Lower leg skin (tissue), 3 donors: Measurements from ENCODE around the gene PRM1.

Experiments
- POLR2A ChIP-seq, 2 donors: fragments of 450-650 bp; IDR thresholded peaks; one replicate each; pipeline ENCODE4 v1.6.1; 2016 to 2017; ENCODE audit warnings: antibody characterized with exemption in 2 of 2, mild to moderate bottlenecking in 1 of 2, moderate library complexity in 1 of 2
- TF ChIP-seq, protein P1 (sequence below), 3 donors: fragments of 450-650 bp; IDR thresholded peaks; one replicate each; pipeline ENCODE4 v1.5.1; 2016; ENCODE audit warnings: antibody characterized with exemption in 3 of 3, mild to moderate bottlenecking in 3 of 3, moderate library complexity in 2 of 3

DNA sequence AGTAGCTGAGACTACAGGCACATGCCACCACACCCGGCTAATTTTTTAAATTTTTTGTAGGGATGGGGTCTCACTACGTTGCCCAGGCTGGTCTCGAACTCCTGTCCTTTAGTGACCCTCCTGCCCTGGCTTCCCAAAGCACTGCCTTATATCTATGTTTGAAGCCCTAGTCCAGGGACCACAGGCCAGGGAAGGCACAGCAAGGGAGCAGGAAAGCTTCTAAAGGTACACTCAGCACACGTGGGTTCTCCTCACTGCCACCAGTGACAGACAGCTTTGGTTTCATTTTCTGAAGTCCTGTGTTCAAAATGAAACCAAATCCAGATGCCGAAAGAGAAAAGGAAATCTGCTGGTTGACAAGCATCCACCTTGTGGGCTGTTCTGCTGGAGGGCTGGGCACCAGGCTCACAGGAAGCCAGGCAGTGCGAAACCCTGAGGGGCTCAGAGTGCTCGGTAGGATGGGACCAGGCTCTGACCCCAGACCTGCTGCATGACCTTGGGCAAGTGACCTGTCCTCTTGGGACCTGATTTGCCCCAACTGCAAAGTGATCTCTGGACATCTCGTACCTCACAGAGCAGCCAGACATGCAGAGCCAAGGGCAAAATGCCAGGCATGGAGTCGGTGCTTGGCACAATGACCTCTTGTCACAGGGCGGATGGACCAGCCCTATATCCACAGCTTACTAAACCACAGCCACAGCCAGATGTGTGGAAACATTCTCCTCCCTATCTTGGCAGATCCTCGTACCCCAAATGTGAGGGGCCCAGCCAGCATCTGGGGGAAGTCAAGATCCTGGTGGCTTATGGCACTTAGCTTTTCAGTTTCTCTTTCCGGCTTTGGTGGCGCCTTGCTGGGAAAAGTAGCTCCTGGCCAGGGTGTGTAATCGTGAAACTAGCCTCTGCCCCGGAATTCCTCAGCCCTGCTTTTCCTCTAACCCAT, 22.3 kb downstream of the PRM1 start:
- TF ChIP-seq, protein P1, sequence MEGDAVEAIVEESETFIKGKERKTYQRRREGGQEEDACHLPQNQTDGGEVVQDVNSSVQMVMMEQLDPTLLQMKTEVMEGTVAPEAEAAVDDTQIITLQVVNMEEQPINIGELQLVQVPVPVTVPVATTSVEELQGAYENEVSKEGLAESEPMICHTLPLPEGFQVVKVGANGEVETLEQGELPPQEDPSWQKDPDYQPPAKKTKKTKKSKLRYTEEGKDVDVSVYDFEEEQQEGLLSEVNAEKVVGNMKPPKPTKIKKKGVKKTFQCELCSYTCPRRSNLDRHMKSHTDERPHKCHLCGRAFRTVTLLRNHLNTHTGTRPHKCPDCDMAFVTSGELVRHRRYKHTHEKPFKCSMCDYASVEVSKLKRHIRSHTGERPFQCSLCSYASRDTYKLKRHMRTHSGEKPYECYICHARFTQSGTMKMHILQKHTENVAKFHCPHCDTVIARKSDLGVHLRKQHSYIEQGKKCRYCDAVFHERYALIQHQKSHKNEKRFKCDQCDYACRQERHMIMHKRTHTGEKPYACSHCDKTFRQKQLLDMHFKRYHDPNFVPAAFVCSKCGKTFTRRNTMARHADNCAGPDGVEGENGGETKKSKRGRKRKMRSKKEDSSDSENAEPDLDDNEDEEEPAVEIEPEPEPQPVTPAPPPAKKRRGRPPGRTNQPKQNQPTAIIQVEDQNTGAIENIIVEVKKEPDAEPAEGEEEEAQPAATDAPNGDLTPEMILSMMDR (IDR thresholded peaks at IDR 0.05) = no peak
- no peak for TF ChIP-seq POLR2A (IDR thresholded peaks at IDR 0.05)
